GM21515 (cell line): ENCODE data around the gene WDFY4.

Source experiments
- ATAC-seq: cut with Tn5 transposase; IDR thresholded peaks from one replicate; pipeline ENCODE4 v1.9.1; 2021; ENCODE audit not compliant: unreplicated experiment

The WDFY4 gene

DNA sequence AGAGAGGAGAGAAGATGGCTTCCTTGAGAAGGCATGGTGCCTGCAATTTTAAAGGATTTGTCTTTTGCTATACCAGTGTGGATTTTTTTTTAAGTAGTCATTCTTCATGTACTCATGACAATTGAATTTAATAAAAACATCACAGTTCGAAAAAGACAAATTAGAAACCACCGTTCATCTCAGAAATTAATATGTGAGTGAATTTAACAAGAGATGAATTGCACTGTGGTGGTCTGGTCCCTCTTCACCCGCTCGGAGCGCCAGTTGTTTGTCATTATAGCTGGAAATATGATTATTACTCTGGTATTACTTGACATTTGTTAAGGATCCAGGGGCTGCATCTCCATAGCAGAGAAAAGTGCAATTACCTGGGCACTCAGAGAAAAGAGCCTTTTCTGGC is 163.0 kb downstream of the WDFY4 start:
- no peak for ATAC-seq

GRCh38 chr10:48856855-48857254 is 172.2 kb downstream of the WDFY4 start:
- no peak for ATAC-seq

DNA sequence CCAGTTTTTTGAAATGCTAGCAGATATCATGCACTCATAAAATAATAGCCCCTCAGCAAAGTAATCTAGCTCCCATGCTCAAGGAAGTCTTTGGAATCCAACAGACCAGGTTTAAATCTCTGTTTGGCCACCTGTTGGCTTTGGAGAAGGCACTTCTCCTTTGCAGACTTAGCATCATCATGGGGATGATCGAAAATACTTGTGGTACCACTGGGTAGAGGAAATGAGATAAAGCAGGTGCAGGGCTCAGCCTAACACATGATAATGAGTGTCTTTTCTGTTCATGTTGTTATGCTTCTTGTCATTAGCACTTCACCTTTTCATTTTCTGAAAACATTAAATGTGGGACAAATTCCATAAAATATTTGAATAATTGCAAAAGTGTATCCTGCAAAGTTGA is 187.6 kb downstream of the WDFY4 start:
- ATAC-seq = no peak

DNA sequence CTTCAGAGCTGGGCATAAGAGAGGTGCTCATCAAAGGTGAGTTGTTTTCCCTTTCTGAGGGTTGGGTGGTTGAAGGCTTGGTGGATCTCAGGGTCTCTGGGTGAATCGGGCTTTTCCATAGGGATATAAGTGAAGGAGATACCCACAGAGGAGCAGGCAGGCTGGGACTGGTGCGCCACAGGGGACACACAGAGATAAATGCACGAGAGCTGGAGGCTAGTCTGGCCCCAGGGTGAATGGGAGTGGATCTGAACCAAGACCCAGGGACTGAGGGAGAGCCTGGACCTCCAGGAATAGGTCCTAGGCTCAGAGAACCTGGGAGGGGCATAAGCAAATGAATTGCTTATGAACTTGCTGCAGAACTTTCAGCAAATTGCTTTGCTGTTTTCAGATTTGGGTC is 193.4 kb downstream of the WDFY4 start:
- ATAC-seq = no peak

GRCh38 chr10:48879451-48879850 is 194.8 kb downstream of the WDFY4 start:
- ATAC-seq = no peak

- no peak for ATAC-seq
Observed at GRCh38 chr10:48880016-48880705, 195.5 kb downstream of the WDFY4 start.

DNA sequence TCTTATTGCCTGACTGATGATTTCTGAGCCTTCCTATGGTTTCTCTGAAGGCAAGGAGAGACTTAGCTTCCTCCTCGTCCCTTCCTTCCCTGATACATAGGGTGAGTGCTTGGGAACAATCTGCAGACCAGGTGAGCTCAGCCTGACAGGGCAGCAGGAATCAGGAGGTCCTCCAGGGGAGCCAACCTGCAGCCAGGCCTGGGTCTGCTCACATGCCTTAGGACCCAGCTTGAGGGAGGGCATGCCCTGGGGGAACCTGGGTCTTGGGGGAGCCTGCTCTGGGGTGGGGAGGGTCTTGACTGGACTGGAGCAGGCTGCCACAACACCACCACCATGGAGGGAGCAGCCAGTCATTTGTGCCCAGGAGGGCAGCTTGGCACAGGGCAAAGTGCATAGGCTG is 197.3 kb downstream of the WDFY4 start:
- ATAC-seq = no peak

DNA sequence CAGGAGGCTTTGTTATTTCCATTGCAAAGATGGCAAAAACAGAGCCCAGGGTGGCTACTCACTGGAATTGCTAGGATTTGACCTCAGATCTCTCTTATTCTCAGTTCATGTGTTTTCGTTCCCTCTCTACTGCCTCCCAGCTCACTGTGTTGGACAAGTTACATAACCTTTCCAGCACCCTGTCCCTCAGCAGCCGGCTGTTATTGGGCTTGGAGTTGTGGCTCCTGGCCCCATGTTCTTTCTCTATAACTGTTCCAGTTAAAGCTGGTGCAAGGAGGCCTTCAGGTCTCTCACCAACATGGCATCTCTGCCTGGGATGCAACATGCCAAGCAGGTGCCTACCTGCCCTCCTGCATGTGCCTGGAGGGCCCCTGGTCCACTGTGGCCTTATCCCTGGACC is 198.2 kb downstream of the WDFY4 start:
- no peak for ATAC-seq

DNA sequence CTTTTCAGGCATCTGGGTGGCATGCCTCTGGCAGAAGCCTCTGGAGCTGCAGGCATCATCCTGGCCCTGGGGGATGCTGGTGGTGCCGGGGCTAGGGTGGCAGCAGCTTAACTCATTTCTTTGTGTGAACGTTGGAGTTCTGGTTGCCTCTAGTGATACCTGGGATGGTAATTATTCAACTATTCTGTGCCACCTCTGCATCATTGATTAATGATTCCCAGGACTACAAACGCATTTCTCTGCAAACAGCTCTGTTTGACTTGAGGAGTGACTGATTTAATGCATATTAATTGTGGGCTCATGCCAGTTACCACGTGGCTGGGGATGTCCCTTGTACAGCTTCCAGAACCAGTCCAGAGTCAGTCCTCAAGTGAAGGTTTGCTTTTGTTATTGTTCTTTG is 199.0 kb downstream of the WDFY4 start:
- no peak for ATAC-seq

DNA sequence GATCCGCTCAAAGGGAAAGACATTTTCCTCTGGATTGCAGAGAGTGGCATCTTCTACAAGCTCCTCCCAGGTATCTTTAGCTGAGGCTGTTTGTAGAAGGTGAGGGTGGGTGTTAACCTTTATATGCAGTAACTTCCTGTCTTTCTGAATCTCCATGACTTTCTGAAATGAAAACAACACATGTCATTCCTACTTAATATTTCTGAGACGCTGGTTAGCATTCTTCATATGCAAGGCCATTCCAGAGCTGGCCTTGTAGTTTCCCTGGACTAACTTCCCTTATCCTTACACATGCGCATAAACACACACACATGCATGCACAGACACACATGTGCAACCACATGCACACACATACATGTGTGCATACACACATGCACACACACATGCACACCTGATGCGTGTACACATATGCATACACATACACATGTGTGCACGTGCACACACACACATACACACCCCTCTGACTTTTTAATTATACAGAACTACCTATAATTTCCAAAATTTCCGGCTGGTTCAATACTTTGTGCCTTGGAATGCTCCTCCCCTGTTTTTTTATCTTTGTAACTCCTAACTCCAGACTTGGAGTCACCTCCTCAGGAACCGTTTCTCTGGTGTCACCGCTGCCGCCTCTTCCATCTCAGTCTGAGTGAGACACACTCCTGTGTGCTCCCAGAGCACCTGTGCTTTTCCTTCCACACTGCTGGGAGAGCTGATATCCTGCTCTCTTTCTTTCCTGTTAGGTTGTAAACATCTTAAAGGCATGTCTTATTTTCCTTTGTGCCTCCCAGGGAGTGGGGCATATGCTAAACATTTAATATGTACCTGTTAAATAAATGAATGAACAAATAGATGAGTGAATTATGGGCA is 199.7 kb downstream of the WDFY4 start:
- no peak for ATAC-seq

DNA sequence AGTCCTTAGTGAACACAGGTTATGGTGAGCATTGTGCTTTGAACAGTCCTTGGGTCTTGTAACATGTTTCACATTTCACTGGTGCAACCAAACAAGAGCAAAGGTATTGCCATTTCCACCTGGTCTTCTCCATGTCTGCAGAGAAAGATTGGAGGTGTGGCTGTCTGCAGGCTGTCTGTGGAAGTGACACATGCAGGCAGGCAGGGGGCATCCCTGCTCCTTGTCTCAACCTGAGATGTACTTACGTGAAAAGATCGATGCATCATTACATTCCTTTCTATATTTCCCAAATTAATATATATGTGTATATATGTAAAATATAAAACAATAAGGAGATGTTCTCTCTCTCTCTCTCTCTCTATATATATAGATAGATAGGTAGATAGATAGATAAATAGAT is 200.7 kb downstream of the WDFY4 start:
- ATAC-seq = no peak

GRCh38 chr10:48887982-48888381 is 203.3 kb downstream of the WDFY4 start:
- ATAC-seq = no peak

DNA sequence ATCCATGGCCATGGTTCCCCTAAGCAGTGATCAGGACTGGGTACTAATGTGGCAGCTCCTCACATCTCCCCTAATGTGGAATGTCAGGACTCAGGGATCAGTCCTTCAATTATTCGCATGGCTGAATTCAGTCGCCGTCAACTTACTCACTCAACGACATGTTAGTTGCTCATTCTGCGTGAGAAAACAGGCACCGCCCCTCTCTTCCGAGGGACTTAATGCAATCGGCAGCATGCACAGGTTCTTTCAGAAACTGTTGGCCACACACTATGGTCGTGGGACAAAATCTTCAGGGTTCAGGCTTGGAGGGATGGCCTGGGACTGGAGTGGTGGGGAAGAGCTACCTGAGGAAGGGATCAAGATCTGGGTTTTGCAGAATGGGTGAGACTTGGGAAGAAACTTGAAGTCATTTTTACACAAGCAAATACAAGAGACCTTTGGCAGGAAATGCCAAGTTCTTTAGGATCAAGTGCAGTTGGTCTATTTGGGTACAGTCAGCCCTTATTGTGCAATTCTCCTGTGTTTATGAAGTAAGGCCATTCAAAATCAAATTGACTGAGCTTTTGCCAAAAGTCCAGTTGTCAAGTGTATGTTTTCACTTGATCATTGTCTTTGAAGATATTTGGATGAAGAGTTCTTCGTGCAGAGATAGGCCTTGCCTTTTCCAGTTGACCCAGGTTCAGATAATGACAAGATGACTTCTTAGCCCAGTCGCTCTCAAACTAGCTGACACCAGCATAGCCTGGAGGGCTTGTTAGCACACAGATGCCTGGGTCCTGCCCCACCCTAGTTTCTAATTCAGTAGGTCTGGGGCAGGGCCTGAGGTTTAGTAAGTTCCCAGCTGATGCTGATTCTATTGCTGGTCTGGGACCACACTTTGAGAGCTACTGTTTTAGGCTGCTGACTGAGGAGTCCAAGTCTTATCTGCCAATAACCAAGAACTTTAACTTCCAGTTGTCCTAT is 206.5 kb downstream of the WDFY4 start:
- ATAC-seq = no peak

- ATAC-seq = no peak
Observed at GRCh38 chr10:48894911-48895802, 210.5 kb downstream of the WDFY4 start.

GRCh38 chr10:48895803-48896195 is 211.1 kb downstream of the WDFY4 start:
- no peak for ATAC-seq

DNA sequence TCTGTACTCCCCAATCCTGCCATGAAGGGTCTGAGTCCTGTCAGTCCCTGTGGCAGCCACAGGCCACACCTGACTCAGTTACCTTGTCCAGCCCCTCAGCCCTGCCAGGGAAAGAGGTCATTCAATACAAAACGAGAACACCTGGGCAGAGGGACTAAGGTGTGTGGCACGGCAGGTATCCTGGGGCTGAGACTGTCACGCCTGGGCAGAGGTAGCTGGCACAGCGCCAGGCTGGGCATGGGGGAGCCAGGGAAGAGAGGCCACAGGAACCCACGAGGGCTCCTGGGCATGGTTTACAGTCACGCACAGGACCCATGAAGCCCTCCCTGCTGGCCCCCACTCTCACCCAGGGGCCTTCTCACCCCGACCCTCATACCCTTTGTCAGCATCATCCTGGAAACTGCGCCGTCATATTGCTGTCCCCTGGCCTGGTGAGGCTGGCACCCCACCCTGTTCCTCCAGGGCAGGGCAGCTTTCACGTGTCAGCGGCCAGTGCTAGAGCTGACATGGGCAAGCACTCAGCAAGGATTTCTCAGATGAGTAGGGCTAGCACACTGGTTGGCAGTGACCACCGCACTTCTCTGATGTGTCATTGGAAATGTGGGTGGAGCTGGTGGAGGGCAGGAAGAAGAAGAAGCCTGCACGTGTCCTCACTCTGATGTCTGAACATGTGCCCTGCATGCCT is 212.2 kb downstream of the WDFY4 start:
- no peak for ATAC-seq

- ATAC-seq = no peak
Observed at GRCh38 chr10:48897441-48897790, 212.7 kb downstream of the WDFY4 start.

GRCh38 chr10:48898426-48898825 is 213.8 kb downstream of the WDFY4 start:
- no peak for ATAC-seq

DNA sequence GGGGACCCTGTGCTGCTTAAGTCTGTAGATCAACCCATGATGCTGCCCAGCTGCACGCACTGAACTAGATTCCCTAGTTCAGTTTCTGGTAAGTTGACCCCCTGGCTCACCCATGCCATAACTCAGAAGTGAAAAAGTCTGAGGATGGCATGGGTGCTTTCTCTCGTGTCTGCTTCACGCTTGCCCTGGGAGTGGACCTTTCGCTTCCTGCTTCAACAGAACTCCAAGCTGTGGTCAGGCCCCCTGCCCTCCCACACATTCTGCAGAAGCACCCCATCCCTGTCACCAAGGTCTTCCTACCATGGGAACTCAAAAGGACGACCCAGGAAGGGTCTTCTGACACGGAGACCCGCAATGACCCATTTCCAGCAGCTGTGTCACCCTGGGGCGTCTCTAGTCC is 215.1 kb downstream of the WDFY4 start:
- no peak for ATAC-seq

- no peak for ATAC-seq
Observed at GRCh38 chr10:48900371-48900801, 215.7 kb downstream of the WDFY4 start.
